Dedifferentiated amniotic fluid mesenchymal stem cell (primary cell): Measurements from ENCODE around the gene AP1B1.

Experiments used
- DNase-seq: peaks from one replicate; pipeline ENCODE4 v3.0.0-alpha.2; 2016; ENCODE audit errors: extremely low spot score

AP1B1 gene

GRCh38 chr22:29300807-29301601, 87.4 kb downstream of the AP1B1 start:
- no peak for DNase-seq

GRCh38 chr22:29300467-29300806, 87.9 kb downstream of the AP1B1 start:
- no peak for DNase-seq

GRCh38 chr22:29299136-29299900, 89.1 kb downstream of the AP1B1 start:
- DNase-seq = no peak

GRCh38 chr22:29298641-29299040, 89.7 kb downstream of the AP1B1 start:
- DNase-seq = no peak

- no peak for DNase-seq
Measured at GRCh38 chr22:29292379-29292778, 96.0 kb downstream of the AP1B1 start.

DNA sequence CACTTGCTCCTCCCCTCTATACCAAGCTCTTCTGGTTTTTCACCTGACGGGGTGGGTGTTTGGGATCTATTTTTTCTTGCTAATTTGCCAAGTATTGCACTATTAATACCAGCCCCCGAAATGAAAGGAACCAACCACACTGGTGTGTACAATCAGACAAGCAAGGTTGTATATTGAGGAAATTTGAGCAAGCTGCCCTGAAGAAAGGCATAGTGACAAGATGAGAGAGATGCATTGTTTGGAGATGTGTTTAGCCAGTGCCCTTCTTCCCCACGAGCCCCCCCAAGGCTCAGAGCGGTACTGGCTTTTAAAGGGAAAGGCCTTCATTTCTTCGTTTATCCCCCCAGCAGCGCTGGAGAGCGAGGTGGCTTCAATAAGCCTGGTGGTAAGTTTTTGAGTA, 97.2 kb downstream of the AP1B1 start:
- no peak for DNase-seq

- no peak for DNase-seq
Measured at GRCh38 chr22:29290061-29290460, 98.3 kb downstream of the AP1B1 start.

DNA sequence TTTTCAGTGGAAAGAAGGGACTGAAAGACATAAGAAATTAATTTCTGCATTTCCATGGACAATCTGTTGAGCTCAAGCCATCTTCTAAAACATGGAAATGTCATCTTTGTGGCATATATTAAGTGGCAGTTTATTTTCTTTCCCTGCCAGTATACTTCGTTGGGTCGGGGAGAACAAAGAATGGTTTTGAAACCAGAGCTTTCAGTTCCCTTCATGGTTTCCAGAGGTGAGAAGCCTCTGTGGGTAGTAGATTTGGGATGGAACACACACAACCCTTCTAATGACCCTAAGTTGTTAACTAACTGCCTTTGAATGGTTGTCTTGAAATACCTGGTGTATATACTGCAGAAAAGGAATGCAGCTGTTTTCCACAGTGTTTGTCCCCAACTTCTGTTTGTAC, 99.5 kb downstream of the AP1B1 start:
- no peak for DNase-seq

- no peak for DNase-seq
Measured at GRCh38 chr22:29284196-29284595, 104.2 kb downstream of the AP1B1 start.

- DNase-seq = no peak
Measured at GRCh38 chr22:29277927-29278326, 110.4 kb downstream of the AP1B1 start.
